K562 (cell line): ENCODE results near the gene MSH4. TPM values are rescaled to one million over a fixed set of nuclear protein-coding genes. Genes with fewer than 3 reads are reported as not detected.

ENCODE experiments used
- DMBX1 ChIP-seq: fragments of 250-450 bp; sonication (Bioruptor Pico); IDR thresholded peaks from 2 replicates; pipeline ENCODE4 v1.8.0; 2022; ENCODE audit warnings: inconsistent platforms, mild to moderate bottlenecking, moderate library complexity, borderline replicate concordance
- EP300 ChIP-seq: IDR thresholded peaks from 2 replicates; pipeline ENCODE4 v1.6.1; 2012; ENCODE audit warnings: low read length, improper control_type of control experiment
- HDAC2 ChIP-seq: fragments of 450-650 bp; IDR thresholded peaks from 2 replicates; pipeline ENCODE4 v1.6.1; 2016; ENCODE audit warnings: mild to moderate bottlenecking
- HNRNPH1 ChIP-seq: fragments of 200-400 bp; formaldehyde crosslinking; optimal IDR thresholded peaks from 2 replicates; pipeline ENCODE3; 2017; ENCODE audit warnings: low read depth, mild to moderate bottlenecking, low read length, moderate library complexity
- KDM5B ChIP-seq: fragments of 200-600 bp; sonication (generic); IDR thresholded peaks from 2 replicates; pipeline ENCODE4 v1.6.1; 2012; ENCODE audit warnings: low read depth, mild to moderate bottlenecking, moderate library complexity, low read length, control low read depth, inconsistent platforms; ENCODE audit not compliant: insufficient replicate concordance
- KLF1 ChIP-seq: fragments of 450-650 bp; IDR thresholded peaks from 2 replicates; pipeline ENCODE4 v1.6.1; 2016; ENCODE audit warnings: missing genetic modification characterization, missing compliant biosample characterization
- MAZ ChIP-seq, 2 experiments: fragments of 450-650 bp in 1 of 2; sonication (generic) in 1 of 2; formaldehyde crosslinking; IDR thresholded peaks in 1 of 2; conservative IDR thresholded peaks in 1 of 2; 2 replicates each; pipeline versions ENCODE4 v1.4.0 to v1.5.0; 2020; ENCODE audit warnings: mild to moderate bottlenecking in 1 of 2, missing genetic modification reagents in 1 of 2
- MCM3 ChIP-seq: fragments of 450-650 bp; IDR thresholded peaks from 2 replicates; pipeline ENCODE4 v1.6.1; 2016
- MCM7 ChIP-seq, 2 experiments: fragments of 450-650 bp; IDR thresholded peaks; 2 replicates each; pipeline ENCODE4 v1.6.1; 2016 to 2018
- NFYB ChIP-seq: IDR thresholded peaks from 2 replicates; pipeline ENCODE4 v1.6.1; 2011; ENCODE audit warnings: mild to moderate bottlenecking, moderate library complexity; ENCODE audit not compliant: insufficient read length; ENCODE audit errors: extremely low read depth
- NR2F6 ChIP-seq: fragments of 450-650 bp; formaldehyde crosslinking; IDR thresholded peaks from 2 replicates; pipeline ENCODE4 v1.4.0; 2020; ENCODE audit warnings: mild to moderate bottlenecking
- POLR2AphosphoS2 ChIP-seq: IDR thresholded peaks from 2 replicates; pipeline ENCODE4 v1.6.1; 2012; ENCODE audit warnings: low read length, improper control_type of control experiment
- RHOXF2B ChIP-seq: fragments of 250-450 bp; sonication (Bioruptor Pico); conservative IDR thresholded peaks from 2 replicates; pipeline ENCODE4 v1.5.1; 2021
- TAF9B ChIP-seq: fragments of 450-650 bp; IDR thresholded peaks from 2 replicates; pipeline ENCODE4 v1.6.1; 2018; ENCODE audit warnings: mild to moderate bottlenecking; ENCODE audit not compliant: partially characterized antibody
- ZEB2 ChIP-seq: fragments of 450-650 bp; IDR thresholded peaks from 2 replicates; pipeline ENCODE4 v1.6.1; 2016
- ZNF133 ChIP-seq: fragments of 250-450 bp; sonication (Bioruptor Pico); IDR thresholded peaks from 2 replicates; pipeline ENCODE4 v1.4.0; 2020; ENCODE audit warnings: mild to moderate bottlenecking
- ZNF239 ChIP-seq: fragments of 250-450 bp; sonication (Bioruptor Pico); IDR thresholded peaks from 2 replicates; pipeline ENCODE4 v1.4.0; 2020; ENCODE audit warnings: mild to moderate bottlenecking
- ZNF668 ChIP-seq: fragments of 250-450 bp; sonication (Bioruptor Pico); IDR thresholded peaks from 2 replicates; pipeline ENCODE4 v1.8.0; 2022; ENCODE audit warnings: mild to moderate bottlenecking, inconsistent platforms
- ZNF785 ChIP-seq: fragments of 250-450 bp; sonication (Bioruptor Pico); IDR thresholded peaks from 2 replicates; pipeline ENCODE4 v1.4.0; 2020; ENCODE audit warnings: mild to moderate bottlenecking
- ZNF830 ChIP-seq: fragments of 250-450 bp; sonication (Bioruptor Pico); IDR thresholded peaks from 2 replicates; pipeline ENCODE4 v1.5.0; 2021; ENCODE audit warnings: mild to moderate bottlenecking
- polyA plus RNA-seq, 8 experiments: library from polyadenylated mRNA; depleted of rRNA in 4 of 8; stranded (reverse) in 5 of 8; unstranded in 3 of 8; fragments of >200 nt; fragmentation: Nextera tagmentation in 2 of 8; fragmentation: Illumina TruSeq in 1 of 8; extraction: Ambion mirVana in 2 of 8; extraction: Trizol in 1 of 8; gene quantifications; 2 replicates each; pipeline versions ENCODE4 v1.2.1 to v1.2.3, GENCODE V29; 2011 to 2014; ENCODE audit warnings: inconsistent platforms in 1 of 8, missing spikeins in 1 of 8
- total RNA-seq, 7 experiments: library from RNA; depleted of rRNA in 6 of 7; stranded (reverse); fragments of >200 nt in 6 of 7; fragmentation: Illumina TruSeq in 2 of 7; extraction: Trizol in 2 of 7; gene quantifications; 2 replicates each; pipeline versions ENCODE4 v1.2.1 to v1.2.3, GENCODE V29; 2011 to 2021; ENCODE audit warnings: low replicate concordance in 1 of 7
- TF ChIP-seq, protein P1 (sequence below): fragments of 250-450 bp; sonication (Bioruptor Pico); IDR thresholded peaks from 2 replicates; pipeline ENCODE4 v1.5.0; 2020; ENCODE audit warnings: mild to moderate bottlenecking, borderline replicate concordance
- TF ChIP-seq, protein P2 (sequence below), 3 experiments: fragments of 200-800 bp in 1 of 3; fragments of 250-450 bp in 1 of 3; fragments of 450-650 bp in 1 of 3; sonication (Bioruptor Pico) in 1 of 3; sonication (Bioruptor generic) in 1 of 3; formaldehyde crosslinking in 1 of 3; IDR thresholded peaks; 2 replicates each; pipeline versions ENCODE4 v1.6.1 to v1.8.0; 2016 to 2022; ENCODE audit warnings: mild to moderate bottlenecking in 2 of 3, missing genetic modification characterization in 2 of 3, missing compliant biosample characterization in 1 of 3, moderate library complexity in 1 of 3
- TF ChIP-seq, protein P3 (sequence below): fragments of 450-650 bp; IDR thresholded peaks from 2 replicates; pipeline ENCODE4 v1.6.1; 2016

MSH4 gene
- total and polyA plus RNA-seq, 9 of the 15 experiments (the other 6 are each of a cell fraction or from before 2014, with no cell fraction given) = 0.04 to 0.18 (median 0.12) TPM; not detected in 4

DNA sequence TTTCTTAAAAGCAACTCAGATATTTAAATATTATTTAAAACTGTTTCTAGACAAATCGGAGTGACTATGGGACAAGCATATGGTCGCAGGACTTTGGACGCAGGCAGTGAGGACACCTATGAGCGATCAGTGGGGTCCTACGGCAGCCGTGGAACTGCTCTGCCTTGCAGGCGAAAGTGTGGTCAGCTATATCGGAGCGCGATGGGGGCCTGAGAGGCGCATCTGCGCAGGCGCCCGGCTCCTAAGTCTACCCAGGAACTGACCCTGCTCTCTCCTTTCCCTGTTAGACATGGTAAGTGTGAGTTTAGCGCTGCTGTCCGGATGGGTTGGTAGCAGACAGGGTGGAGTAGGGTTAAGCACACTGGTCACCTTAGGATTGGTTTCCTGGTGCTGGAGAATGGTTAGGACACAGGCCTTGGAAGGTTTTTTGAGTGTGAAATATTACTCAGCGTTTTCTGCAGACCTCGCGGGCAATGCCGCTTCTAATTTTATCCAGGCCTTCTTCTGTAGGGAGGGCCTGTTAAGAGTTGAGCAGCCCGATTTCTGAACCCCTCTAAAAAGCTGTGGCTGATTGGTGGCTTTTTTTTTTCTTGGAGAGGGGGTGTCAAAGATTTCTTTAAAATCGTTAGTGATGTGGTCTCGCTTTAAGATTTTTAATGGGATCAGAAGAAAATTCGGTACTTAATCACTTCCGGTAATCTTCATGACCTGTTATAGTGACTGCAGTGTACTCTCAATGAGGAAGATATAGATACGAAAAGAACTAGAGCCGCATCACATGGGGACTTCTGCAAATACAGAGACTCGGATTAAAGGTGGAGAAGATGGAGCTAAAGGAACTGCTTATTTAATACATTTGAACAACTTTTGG lies 10.5 kb upstream of the MSH4 start, which contains the start of gene RABGGTB (continued):
- TF ChIP-seq KDM5B = peak; percentile 96
- no peak for TF ChIP-seq ZNF133
- TF ChIP-seq, protein P1, sequence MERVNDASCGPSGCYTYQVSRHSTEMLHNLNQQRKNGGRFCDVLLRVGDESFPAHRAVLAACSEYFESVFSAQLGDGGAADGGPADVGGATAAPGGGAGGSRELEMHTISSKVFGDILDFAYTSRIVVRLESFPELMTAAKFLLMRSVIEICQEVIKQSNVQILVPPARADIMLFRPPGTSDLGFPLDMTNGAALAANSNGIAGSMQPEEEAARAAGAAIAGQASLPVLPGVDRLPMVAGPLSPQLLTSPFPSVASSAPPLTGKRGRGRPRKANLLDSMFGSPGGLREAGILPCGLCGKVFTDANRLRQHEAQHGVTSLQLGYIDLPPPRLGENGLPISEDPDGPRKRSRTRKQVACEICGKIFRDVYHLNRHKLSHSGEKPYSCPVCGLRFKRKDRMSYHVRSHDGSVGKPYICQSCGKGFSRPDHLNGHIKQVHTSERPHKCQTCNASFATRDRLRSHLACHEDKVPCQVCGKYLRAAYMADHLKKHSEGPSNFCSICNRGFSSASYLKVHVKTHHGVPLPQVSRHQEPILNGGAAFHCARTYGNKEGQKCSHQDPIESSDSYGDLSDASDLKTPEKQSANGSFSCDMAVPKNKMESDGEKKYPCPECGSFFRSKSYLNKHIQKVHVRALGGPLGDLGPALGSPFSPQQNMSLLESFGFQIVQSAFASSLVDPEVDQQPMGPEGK (CRISPR knock-in tag) = no peak
- no peak for TF ChIP-seq ZNF668 (CRISPR knock-in tag)
- TF ChIP-seq TAF9B = peak; percentile 88
- no peak for TF ChIP-seq HNRNPH1
- TF ChIP-seq ZNF830 = no peak
- TF ChIP-seq, protein P2, sequence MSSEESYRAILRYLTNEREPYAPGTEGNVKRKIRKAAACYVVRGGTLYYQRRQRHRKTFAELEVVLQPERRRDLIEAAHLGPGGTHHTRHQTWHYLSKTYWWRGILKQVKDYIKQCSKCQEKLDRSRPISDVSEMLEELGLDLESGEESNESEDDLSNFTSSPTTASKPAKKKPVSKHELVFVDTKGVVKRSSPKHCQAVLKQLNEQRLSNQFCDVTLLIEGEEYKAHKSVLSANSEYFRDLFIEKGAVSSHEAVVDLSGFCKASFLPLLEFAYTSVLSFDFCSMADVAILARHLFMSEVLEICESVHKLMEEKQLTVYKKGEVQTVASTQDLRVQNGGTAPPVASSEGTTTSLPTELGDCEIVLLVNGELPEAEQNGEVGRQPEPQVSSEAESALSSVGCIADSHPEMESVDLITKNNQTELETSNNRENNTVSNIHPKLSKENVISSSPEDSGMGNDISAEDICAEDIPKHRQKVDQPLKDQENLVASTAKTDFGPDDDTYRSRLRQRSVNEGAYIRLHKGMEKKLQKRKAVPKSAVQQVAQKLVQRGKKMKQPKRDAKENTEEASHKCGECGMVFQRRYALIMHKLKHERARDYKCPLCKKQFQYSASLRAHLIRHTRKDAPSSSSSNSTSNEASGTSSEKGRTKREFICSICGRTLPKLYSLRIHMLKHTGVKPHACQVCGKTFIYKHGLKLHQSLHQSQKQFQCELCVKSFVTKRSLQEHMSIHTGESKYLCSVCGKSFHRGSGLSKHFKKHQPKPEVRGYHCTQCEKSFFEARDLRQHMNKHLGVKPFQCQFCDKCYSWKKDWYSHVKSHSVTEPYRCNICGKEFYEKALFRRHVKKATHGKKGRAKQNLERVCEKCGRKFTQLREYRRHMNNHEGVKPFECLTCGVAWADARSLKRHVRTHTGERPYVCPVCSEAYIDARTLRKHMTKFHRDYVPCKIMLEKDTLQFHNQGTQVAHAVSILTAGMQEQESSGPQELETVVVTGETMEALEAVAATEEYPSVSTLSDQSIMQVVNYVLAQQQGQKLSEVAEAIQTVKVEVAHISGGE (CRISPR knock-in tag; IDR thresholded peaks at IDR 0.05) = peak in 1 of 3 experiments; percentile 56; a peak in 2 of 6 replicates
- TF ChIP-seq ZEB2 = no peak
- TF ChIP-seq, protein P3, sequence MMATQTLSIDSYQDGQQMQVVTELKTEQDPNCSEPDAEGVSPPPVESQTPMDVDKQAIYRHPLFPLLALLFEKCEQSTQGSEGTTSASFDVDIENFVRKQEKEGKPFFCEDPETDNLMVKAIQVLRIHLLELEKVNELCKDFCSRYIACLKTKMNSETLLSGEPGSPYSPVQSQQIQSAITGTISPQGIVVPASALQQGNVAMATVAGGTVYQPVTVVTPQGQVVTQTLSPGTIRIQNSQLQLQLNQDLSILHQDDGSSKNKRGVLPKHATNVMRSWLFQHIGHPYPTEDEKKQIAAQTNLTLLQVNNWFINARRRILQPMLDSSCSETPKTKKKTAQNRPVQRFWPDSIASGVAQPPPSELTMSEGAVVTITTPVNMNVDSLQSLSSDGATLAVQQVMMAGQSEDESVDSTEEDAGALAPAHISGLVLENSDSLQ = no peak
- no peak for TF ChIP-seq EP300
- no peak for TF ChIP-seq ZNF785
- TF ChIP-seq HDAC2 = no peak; the same call in 1 of the 2 replicates
- TF ChIP-seq MCM3 = no peak
- TF ChIP-seq KLF1 (tag) = no peak
- TF ChIP-seq MAZ (CRISPR knock-in tag; conservative IDR thresholded peaks at IDR 0.05 in 1 of 2, IDR thresholded peaks at IDR 0.05 in 1 of 2) = peak in 1 of 2 experiments; percentile 63; a peak in 2 of 4 replicates
- no peak for TF ChIP-seq ZNF239
- TF ChIP-seq NFYB = no peak
- 0 out of 2 replicates have a peak, but pooled peaks have one; percentile 75 for TF ChIP-seq RHOXF2B (CRISPR knock-in tag)
- no peak; the same call in 1 of the 2 replicates for TF ChIP-seq DMBX1 (CRISPR knock-in tag)
- TF ChIP-seq MCM7 (IDR thresholded peaks at IDR 0.05) = no peak
- no peak for TF ChIP-seq NR2F6 (CRISPR knock-in tag)
- peak; percentile 96 for TF ChIP-seq POLR2AphosphoS2
